Right lung (tissue), 5 donors: ENCODE measurements around the gene XRN2. TPM values are rescaled to one million over a fixed set of nuclear protein-coding genes. Genes with fewer than 3 reads are reported as not detected.
"Not testable (repeated sequence)": the region's sequence is repeated elsewhere in the genome, so short reads cannot be mapped to it uniquely, and the experiment has no call there.

ENCODE experiments used
- DNase-seq, 2 donors: peaks; one replicate each; pipeline ENCODE4 v3.0.0-alpha.2; 2013
- polyA plus RNA-seq, 5 donors: library from polyadenylated mRNA; unstranded; fragments of 120-200 nt; gene quantifications; one replicate each; pipeline versions ENCODE4 v1.2.1 to v1.2.3, GENCODE V29; 2013; ENCODE audit warnings: inconsistent platforms in 1 of 5, low replicate concordance in 1 of 5; ENCODE audit not compliant: insufficient read length in 5 of 5, insufficient read depth in 1 of 5

Gene XRN2
- polyA plus RNA-seq, 5 donors, result 69.5 to 93.7 (median 80.0) TPM

GRCh38 chr20:21387528-21387927 is 84.4 kb downstream of the XRN2 start:
- no peak for DNase-seq

GRCh38 chr20:21388566-21388965 is 85.4 kb downstream of the XRN2 start:
- no peak for DNase-seq

GRCh38 chr20:21389368-21389767 is 86.2 kb downstream of the XRN2 start:
- DNase-seq, result no peak

- no peak for DNase-seq
Measured at GRCh38 chr20:21390768-21391167, 87.6 kb downstream of the XRN2 start.

- no peak for DNase-seq
Measured at GRCh38 chr20:21391185-21391971, 88.2 kb downstream of the XRN2 start.

GRCh38 chr20:21391972-21392352 is 88.8 kb downstream of the XRN2 start:
- DNase-seq, result no peak

GRCh38 chr20:21393166-21393565 is 90.0 kb downstream of the XRN2 start:
- DNase-seq, result no peak

GRCh38 chr20:21393816-21394519 is 90.8 kb downstream of the XRN2 start:
- DNase-seq, result no peak

- no peak for DNase-seq
Measured at GRCh38 chr20:21394551-21394950, 91.4 kb downstream of the XRN2 start.

GRCh38 chr20:21395051-21395665 is 92.0 kb downstream of the XRN2 start:
- no peak for DNase-seq

- no peak for DNase-seq
Measured at GRCh38 chr20:21395666-21396598, 92.8 kb downstream of the XRN2 start.

- no peak for DNase-seq
Measured at GRCh38 chr20:21396599-21397340, 93.6 kb downstream of the XRN2 start.

- DNase-seq, result no peak
Measured at GRCh38 chr20:21397341-21398108, 94.4 kb downstream of the XRN2 start, which contains the start of gene NKX2-4. TSS of gene NKX2-4 (minus strand) at chr20:21397526. CDS start at chr20:21397399, 127 bp downstream.

GRCh38 chr20:21398109-21399004 is 95.2 kb downstream of the XRN2 start:
- DNase-seq, result no peak

- DNase-seq, result no peak
Measured at GRCh38 chr20:21399005-21399475, 95.9 kb downstream of the XRN2 start.

GRCh38 chr20:21411725-21412124 is 108.6 kb downstream of the XRN2 start:
- DNase-seq, result no peak

- DNase-seq, result not testable (repeated sequence)
Measured at GRCh38 chr20:21413996-21414395, 110.9 kb downstream of the XRN2 start.

- DNase-seq, result not testable (repeated sequence)
Measured at GRCh38 chr20:21419147-21419546, 116.0 kb downstream of the XRN2 start.
